Muscle of back (tissue), 13 donors: ENCODE data around the gene GZMM. TPM values are rescaled to one million over a fixed set of nuclear protein-coding genes. Genes with fewer than 3 reads are reported as not detected.

ENCODE experiments used
- DNase-seq, 3 donors: peaks; one replicate each; pipeline versions ENCODE4 v3.0.0 to v3.0.0-alpha.2; 2013
- long read RNA-seq, 9 donors: transcript quantifications; one replicate each; lab custom pipeline, GENCODE V29; 2026
- polyA plus RNA-seq, 10 donors: library from polyadenylated mRNA; unstranded; fragments of 120-200 nt; gene quantifications; one replicate each; pipeline ENCODE4 v1.2.1, GENCODE V29; 2013; ENCODE audit not compliant: insufficient read length in 10 of 10

The GZMM gene
- polyA plus RNA-seq: 1 to 10 TPM in 1 of 10 donors, under 1 TPM in 7, not detected in 2; 0.16 to 2.8 (median 0.45) TPM
- long read RNA-seq, donor 1: 0 reads
- long read RNA-seq, donor 2: 0 reads
- long read RNA-seq, donor 3: 0 reads
- long read RNA-seq, donor 4: 0 reads
- long read RNA-seq, donor 5: 0 reads
- long read RNA-seq, donor 6: 0 reads
- long read RNA-seq, donor 7: 0 reads
- long read RNA-seq, donor 8, partial matches to known transcripts: 0 of 1 reads
- long read RNA-seq, donor 8, other reads (novel, unspliced or antisense): 0 of 1 reads
- long read RNA-seq, donor 9: 0 reads

DNA sequence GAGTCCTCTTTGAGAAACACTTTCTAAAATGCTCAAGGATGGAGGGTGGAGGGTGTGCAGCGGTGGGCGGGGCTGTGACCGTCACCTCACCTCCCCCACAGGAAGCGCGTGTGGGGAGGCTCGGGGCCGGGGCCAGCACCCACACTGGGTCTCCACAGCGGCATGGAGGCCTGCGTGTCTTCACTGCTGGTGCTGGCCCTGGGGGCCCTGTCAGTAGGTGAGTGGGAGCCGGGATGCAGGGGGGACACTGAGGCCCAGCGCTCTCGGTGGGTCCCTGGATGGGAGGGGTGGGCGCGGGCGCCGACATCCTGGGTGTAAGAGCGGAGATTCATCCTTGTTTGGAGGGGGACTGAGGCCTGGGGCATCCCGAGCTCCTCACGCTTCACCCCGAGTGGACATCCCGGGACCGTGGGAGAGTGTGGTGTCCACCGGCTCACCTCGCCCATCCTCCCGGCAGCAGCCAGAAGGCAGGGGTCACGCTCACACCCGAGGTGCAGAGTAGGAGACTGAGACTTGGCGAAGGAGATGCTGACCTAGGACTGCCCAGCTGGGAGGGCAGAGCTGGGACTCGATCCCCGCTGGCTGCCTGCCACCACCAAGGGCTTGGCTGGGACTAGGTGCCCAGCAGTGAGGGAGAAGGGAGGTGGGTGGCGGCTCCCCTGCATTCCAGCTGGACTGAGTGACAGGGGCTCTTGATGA is at the start of gene GZMM:
GZMM (plus strand) TSS at position 144 of the 699 bp plus-strand sequence; CDS start at position 163, 19 bp downstream.
- DNase-seq: no peak

DNA sequence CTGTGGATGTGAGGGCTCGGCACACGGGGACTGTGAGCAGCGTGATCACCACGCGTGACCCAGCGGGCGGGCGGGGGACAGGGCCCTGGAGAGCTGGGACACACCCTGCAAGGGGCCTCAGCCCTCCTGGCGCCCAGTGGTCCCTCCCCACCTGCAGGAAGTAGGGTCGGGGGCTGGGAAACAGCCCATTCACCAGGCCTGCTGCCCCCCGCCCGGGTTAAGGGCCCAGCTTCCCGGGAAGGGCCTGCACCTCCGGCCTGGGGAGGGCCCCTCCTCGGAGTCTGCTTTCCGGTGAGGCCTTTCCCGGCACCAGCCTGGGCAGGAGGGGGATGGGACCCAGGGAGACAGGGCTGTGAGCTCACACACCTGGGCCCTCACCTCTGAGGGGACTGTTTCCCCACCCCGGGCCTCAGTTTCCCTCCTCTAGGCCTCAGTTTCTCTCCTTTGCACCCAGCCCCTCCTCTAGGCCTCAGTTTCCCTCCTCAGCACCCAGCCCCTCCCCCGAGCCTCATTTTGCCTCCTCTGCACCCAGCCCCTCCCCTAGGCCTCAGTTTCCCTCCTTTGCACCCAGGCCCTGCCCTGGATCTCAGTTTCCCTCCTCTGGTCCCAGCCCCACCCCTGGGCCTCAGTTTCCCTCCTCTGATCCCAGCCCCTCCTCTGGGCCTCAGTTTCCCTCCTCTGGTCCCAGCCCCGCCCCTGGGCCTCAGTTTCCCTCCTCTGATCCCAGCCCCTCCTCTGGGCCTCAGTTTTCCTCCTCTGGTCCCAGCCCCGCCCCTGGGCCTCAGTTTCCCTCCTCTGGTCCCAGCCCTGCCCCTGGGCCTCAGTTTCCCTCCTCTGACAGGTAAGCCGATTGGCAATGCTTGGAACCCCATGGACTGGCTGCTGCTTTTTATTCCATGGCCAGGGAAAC is 49.4 kb upstream of the GZMM start:
- peak in 1 of 3 donors; percentile 42 for DNase-seq

DNA sequence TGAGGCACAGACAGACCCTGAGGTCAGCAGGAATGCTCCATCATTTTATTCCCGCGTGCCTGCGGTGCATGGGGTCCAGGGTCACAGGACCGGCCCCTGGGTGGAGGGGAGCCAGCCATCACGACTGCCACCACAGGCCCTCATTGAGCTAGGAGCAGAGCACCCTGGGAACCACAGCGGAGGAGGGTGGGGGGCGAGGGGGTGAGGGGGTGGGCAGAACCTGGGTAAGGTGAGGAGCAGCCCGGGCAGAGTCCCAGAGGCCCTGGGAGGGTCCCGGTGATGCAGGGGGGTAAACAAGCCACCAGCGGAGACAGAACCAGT is 48.8 kb upstream of the GZMM start:
- DNase-seq: no peak

DNA sequence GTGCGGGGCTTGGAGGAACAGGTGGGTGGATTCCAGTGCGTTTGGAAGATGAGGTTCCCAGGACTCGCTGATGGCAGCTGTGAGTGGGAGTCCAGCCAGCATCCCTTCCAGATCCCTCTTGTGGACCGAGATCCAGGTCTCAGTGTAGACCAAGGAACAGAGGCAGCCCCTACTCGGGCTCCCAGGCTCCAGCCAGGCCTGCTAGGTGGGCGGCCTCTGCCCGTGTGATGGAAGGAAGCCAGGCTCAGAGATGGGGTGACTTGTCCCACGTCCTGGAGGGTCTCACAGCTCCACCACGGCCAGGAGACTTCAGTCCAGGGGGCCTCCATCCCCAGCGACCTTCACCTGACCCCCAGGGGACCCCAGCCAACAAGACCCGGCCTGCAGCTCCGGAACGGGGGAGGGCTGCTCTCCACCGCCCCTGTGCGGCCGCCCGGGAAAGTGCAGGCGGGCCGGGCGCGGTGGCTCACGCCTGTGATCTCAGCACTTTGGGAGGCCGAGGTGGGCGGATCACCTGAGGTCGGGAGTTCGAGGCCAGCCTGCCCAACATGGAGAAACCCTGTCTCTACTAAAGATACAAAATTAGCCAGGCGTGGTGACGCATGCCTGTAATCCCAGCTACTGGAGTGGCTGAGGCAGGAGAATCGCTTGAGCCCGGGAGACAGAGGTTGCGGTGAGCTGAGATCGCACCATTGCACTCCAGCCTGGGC is 48.3 kb upstream of the GZMM start:
- DNase-seq: peak in 1 of 3 donors; percentile 77

DNA sequence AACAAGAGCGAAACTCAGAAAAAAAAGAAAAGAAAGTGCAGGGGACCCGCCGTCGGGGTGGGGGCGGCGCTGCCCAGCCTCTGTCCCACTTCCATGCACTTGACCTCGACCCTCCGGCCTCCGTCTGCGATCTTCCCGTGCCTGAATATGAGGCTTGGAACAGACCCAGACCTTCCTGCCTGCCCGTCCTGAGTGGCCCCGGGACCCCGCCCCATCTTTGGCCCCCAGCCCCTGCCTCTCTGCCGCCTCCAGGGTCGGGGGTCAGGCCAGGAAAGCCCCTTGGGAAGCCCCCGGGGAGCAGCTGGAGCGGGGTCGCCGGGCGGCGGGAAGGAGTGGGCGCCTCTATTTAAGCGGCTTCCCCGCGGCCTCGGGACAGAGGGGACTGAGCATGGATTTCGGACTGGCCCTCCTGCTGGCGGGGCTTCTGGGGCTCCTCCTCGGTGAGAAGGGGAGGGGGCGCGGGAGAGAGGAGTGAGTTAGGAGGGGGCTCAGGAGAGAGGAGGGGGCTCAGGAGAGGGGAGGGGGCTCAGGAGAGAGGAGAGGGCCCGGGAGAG is 47.7 kb upstream of the GZMM start, which contains the start of gene MADCAM1:
MADCAM1 (plus strand) TSS at position 375 of the 554 bp plus-strand sequence; CDS start at position 389, 14 bp downstream.
- no peak for DNase-seq

DNA sequence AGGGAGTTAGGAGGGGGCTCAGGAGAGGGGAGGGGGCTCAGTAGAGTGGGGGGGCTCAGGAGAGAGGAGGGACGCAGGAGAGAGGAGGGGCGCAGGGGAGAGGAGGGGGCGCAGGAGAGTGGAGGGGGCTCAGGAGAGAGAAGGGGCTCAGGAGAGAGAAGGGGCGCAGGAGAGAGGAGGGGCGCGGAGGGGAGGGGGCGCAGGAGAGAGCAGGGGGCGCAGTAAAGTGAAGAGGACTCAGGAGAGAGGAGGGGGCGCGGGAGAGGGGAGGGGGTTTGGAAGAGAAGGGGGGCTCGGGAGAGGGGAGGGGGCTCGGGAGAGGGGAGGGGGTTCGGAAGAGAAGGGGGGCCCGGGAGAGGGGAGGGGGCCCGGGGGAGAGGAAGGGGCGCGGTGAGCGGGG is 46.9 kb upstream of the GZMM start:
- no peak for DNase-seq

DNA sequence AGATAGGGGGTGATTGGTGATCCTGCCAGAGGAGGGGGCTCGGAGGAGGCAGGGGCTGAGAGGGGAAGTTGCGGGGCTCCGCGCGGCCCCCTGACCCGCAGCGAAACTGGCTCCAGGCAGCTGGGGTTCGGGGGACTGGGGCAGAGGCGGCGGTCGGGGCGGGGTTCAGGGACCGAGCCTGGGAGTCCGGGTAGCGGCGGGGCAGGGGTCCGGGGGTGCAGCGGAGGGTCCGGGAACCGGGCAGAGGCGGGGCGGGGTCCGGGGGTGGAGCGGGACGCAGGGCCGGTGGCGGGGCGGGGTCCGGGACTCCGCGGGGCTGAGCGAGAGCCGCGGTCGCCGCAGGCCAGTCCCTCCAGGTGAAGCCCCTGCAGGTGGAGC is 46.4 kb upstream of the GZMM start:
- DNase-seq: peak in 1 of 3 donors; percentile 2

DNA sequence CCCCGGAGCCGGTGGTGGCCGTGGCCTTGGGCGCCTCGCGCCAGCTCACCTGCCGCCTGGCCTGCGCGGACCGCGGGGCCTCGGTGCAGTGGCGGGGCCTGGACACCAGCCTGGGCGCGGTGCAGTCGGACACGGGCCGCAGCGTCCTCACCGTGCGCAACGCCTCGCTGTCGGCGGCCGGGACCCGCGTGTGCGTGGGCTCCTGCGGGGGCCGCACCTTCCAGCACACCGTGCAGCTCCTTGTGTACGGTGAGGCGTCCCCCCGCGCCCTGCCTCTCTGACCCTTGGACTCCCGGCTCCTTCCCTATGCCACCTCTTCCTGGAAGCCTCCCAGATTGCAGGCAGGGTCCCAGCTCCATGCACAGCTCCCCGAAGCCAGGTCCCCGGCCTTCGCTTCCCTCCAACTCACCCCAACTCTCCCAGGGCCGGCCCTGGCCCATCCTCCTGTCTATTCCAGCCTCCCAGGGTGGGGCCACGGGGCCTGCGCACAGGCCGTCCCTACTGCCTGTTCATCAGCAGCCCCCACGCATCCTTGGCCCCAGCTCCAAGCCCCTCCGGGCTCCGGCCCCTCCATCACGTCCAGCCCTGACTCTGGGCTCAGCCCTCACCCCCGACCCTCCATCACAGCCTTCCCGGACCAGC is 45.9 kb upstream of the GZMM start:
- peak in 1 of 3 donors; percentile 18 for DNase-seq

DNA sequence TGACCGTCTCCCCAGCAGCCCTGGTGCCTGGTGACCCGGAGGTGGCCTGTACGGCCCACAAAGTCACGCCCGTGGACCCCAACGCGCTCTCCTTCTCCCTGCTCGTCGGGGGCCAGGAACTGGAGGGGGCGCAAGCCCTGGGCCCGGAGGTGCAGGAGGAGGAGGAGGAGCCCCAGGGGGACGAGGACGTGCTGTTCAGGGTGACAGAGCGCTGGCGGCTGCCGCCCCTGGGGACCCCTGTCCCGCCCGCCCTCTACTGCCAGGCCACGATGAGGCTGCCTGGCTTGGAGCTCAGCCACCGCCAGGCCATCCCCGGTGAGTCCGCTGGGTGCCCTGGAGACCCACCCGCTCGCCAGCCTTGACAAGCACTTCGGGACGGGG is 45.4 kb upstream of the GZMM start:
- no peak for DNase-seq

DNA sequence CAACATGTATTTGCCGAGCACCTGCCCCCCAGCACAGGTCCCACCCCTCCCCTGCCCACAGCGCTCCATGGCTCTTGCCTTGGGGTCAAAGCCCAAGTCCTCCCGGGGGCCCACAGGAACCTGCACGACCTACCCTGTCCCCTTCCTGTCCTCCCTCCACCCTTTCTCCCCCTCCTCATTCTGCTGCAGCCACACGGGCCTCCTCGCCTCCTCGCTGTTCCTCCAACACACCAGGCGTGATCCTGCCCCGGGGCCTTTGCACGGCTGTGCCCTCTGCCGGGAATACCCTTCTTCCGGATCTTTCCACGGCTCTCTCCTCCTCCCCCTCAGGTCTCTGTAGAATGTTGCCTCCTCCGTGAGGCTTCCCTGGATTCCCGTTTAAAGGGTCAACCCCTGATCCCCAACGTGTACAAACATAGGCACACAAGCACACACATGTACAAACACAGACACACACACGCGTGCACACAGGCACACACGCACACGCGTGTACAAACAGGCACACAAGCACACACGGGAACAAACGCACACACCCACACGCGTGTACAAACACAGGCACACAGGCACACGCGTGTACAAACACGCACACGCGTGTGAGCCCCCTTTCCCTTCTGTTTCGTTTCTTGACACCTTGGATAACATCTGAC is 44.8 kb upstream of the GZMM start:
- DNase-seq: no peak

DNA sequence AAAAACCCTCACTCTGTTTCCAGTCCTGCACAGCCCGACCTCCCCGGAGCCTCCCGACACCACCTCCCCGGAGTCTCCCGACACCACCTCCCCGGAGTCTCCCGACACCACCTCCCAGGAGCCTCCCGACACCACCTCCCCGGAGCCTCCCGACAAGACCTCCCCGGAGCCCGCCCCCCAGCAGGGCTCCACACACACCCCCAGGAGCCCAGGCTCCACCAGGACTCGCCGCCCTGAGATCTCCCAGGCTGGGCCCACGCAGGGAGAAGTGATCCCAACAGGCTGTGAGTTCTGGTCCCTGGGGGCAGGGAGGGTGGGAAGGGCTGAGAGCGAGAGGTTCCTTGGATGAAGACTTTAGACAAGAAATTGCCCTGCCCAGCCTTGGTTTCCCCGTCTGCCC is 42.2 kb upstream of the GZMM start:
- no peak for DNase-seq

DNA sequence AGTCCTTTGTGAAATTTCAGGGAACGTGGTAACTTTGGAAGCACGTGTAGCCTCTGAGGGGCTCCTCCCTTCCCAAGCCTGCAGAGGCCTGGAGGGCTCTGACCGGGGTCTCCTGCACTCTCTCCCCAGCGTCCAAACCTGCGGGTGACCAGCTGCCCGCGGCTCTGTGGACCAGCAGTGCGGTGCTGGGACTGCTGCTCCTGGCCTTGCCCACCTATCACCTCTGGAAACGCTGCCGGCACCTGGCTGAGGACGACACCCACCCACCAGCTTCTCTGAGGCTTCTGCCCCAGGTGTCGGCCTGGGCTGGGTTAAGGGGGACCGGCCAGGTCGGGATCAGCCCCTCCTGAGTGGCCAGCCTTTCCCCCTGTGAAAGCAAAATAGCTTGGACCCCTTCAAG is 39.2 kb upstream of the GZMM start:
- no peak for DNase-seq

DNA sequence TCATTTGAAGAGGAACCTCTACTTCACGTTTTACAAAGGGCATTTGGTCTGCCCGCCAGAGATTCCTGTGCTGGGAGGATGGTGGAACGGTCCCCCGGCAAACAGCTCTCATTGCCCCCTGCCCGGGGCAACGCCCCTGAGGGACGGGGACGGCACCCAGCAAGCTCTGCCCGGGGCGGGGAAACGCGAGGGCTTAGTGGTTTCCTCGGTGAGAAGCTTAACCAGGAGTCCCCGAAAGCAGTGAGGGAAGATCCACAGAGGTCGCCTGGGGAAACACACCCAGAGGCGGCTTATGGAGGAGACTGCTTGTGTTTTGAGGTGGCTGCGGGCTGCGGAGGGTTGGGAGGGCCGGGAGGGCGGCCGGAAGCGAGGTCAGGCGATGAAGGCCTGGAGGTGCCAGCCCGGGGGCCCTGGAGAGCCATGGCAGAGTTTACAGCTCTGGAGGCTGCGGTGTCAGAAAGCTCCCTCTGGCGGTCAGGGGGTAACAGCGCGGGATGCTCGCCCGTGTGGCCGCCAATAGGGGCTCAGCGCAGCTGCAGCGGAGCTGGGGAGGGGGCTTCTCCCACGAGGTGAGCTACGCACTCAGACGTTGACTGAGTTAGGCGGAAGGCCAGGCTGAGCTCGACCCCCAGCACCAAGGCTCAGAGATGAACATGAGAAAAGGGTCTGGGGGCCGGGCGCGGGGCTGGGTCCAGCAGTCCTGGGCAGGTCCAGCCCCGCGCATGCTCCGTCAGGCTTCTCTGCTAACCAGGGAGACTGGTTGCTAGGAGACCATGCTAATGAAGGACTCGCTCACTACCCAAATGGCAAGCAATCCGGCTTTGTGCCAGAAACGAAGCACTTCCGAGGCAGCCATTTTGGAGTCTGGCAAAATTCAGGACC is 37.2 kb upstream of the GZMM start:
- DNase-seq: peak; percentile 100

DNA sequence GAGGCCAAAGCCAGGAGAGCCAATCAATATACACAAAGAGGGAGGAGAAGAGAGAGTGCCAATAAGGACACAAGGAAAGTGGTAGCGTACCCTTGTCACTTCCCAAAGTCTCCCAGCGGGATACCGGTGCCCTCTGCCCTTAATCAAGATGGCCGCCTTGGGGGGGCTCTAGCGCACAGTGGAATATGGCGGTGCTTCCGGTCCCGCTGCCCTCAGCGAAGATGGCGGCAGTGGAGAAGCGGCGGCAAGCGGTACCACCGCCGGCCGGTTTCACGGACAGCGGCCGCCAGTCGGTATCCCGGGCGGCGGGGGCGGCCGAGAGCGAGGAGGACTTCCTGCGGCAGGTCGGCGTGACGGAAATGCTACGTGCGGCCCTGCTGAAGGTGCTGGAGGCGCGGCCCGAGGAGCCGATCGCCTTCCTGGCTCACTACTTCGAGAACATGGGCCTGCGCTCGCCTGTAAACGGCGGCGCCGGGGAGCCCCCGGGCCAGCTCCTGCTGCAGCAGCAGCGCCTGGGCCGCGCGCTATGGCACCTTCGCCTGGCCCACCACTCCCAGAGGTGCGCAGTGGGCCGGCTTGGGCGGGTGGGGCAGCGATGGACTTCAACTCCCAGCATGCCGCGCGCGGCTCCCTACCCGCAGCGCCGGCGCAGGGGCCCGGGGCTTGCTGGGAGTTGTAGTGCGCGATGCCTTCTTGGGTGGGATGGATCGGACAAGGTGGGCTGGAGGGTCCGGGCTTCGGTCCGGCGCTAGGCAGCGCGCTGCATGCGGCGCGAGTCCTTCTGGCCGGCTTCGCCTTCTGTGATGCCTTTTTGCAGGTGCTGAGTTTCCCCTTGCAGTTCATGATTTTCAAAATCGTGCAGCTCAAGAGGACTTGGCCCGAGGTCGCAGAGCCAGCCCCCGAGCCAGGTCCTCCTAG is 36.3 kb upstream of the GZMM start, which contains the start of gene TPGS1:
TPGS1 (plus strand) TSS at position 212 of the 918 bp plus-strand sequence; CDS start at position 222, 10 bp downstream.
- peak; percentile 75 to 97 (median 85) for DNase-seq

DNA sequence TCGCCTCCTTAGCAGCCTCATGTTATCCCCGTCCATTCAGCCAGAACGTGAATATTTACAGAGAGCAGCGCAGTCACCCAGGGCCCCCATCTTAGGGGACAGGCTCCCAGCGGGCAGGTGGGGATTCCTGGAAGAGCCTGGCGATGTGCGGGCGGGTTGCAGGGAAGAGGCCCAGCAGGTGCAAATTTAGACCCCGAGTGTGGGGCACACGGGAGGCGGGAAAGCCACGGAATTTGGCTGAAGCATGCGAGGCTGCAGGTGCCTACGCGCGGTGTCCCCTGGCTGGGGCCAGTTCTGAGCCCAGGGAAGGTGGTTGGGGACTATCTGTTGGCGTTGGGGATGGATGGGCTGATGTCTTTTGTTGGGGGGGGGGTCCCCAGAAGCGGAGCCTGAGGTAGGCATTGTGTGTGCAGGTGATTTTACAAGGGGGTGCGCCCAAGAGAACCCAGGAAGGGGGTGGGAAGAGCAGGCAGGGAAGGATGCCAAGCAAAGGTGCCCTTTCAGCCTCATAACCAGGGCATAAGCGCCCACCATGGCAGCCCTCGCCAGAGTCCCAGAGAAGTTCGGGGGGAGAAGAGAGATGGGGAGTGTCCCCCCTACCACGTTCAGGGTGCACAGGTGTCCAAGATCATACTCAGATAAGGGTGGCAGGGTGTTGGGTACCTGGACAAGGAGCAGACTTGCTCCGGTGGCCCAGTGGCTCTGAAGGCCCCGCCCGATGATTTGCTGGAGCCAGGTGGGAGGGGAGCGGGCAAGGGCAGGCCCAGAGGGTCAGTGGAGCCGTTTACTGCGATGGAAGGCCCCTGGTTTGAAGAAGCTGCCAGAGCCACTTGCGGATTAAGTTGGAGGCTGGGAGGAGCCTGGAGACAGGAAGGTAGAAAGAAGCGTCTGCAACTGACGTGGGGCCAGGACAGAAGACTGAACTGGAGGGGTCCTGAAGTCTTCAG is 35.4 kb upstream of the GZMM start:
- DNase-seq: no peak

DNA sequence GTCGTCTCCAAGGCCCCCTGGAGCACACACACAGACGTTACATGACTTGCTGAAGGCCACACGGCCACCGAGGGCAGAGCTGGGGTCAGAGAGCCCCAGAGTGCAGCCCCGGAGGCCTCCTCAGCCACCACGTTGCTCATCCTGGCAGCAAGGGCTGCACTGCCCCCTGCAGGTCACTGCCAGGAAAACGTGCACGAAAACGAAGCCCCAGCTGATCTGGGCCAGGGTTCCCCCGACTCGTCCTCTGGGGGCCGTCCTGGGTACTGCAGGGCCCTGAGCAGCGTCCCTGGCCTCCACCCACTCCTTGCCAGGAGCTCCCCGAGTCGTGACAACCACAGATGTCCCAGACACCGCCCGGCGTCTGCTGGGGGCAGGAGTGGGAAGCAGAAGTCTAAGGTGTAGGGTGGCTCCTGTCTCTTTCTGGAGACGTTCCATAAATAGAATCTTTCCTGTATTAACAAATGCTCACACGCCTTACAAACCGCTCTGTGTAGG is 33.2 kb upstream of the GZMM start:
- DNase-seq: peak; percentile 76 to 86 (median 80)
